MG63 (cell line): ENCODE data around the gene KDM4B. TPM values are rescaled to one million over a fixed set of nuclear protein-coding genes. Genes with fewer than 3 reads are reported as not detected.

ENCODE experiments used
- DNase-seq: peaks from one replicate; pipeline ENCODE4 v3.0.0-alpha.2; 2020
- H3K27me3 ChIP-seq: fragments of 250-450 bp; sonication (Bioruptor Pico); 2 replicates; pipeline ENCODE4 v1.5.1; 2020; ENCODE audit warnings: mild to moderate bottlenecking, moderate library complexity
- H3K36me3 ChIP-seq: fragments of 250-450 bp; sonication (Bioruptor Pico); 2 replicates; pipeline ENCODE4 v1.5.1; 2020; ENCODE audit warnings: mild to moderate bottlenecking, moderate library complexity
- H3K4me3 ChIP-seq: fragments of 250-450 bp; sonication (Bioruptor Pico); 2 replicates; pipeline ENCODE4 v1.5.1; 2020; ENCODE audit warnings: mild to moderate bottlenecking, moderate library complexity
- H3K9me3 ChIP-seq: fragments of 250-450 bp; sonication (Bioruptor Pico); 2 replicates; pipeline ENCODE4 v1.5.1; 2020; ENCODE audit warnings: mild to moderate bottlenecking, moderate library complexity
- total RNA-seq: library from RNA; depleted of rRNA; stranded (reverse); fragments of >200 nt; shearing (Covaris generic); gene quantifications from 2 replicates; pipeline ENCODE4 v1.2.3, GENCODE V29; 2014; ENCODE audit warnings: low replicate concordance

The KDM4B gene
- total RNA-seq, 1 experiment from 2014 or later = 10.3 TPM

GRCh38 chr19:5059213-5059574, 90.3 kb downstream of the KDM4B start:
- H3K4me3 ChIP-seq = no peak overlapping the region

GRCh38 chr19:5059793-5060192, 90.9 kb downstream of the KDM4B start:
- Histone ChIP-seq H3K4me3 (no peak overlapping the region), H3K9me3 (no peaks in the 10 kb centered on the region), H3K27me3 (no peaks in the 10 kb centered on the region), H3K36me3 (no peaks in the 10 kb centered on the region)
- no peak for DNase-seq

More at GRCh38 chr19:5059213-5059574, 90.3 kb downstream of the KDM4B start:
- no peaks in the 10 kb centered on the region for H3K36me3 ChIP-seq
- DNase-seq = no peak
- H3K27me3 ChIP-seq = no peaks in the 10 kb centered on the region
- H3K9me3 ChIP-seq = no peaks in the 10 kb centered on the region

GRCh38 chr19:5062195-5062594, 93.3 kb downstream of the KDM4B start:
- Histone ChIP-seq H3K4me3 (no peak overlapping the region), H3K9me3 (no peaks in the 10 kb centered on the region), H3K27me3 (no peaks in the 10 kb centered on the region), H3K36me3 (no peaks in the 10 kb centered on the region)
- no peak for DNase-seq

GRCh38 chr19:5062799-5063198, 93.9 kb downstream of the KDM4B start:
- no peaks in the 10 kb centered on the region for H3K9me3 ChIP-seq
- H3K27me3 ChIP-seq = no peaks in the 10 kb centered on the region
- H3K36me3 ChIP-seq = no peaks in the 10 kb centered on the region
- no peak for DNase-seq
- H3K4me3 ChIP-seq = no peak overlapping the region

GRCh38 chr19:5063873-5064645, 95.1 kb downstream of the KDM4B start:
- Histone ChIP-seq H3K4me3 (no peak overlapping the region), H3K9me3 (no peaks in the 10 kb centered on the region), H3K27me3 (no peaks in the 10 kb centered on the region), H3K36me3 (no peaks in the 10 kb centered on the region)
- no peak for DNase-seq

GRCh38 chr19:5064896-5065295, 96.0 kb downstream of the KDM4B start:
- DNase-seq = no peak
- no peaks in the 10 kb centered on the region for H3K27me3 ChIP-seq
- H3K4me3 ChIP-seq = no peak overlapping the region
- no peaks in the 10 kb centered on the region for H3K9me3 ChIP-seq
- H3K36me3 ChIP-seq = no peaks in the 10 kb centered on the region

GRCh38 chr19:5065663-5066093, 96.8 kb downstream of the KDM4B start:
- Histone ChIP-seq H3K36me3 (no peaks in the 10 kb centered on the region), H3K27me3 (no peaks in the 10 kb centered on the region), H3K4me3 (no peak overlapping the region), H3K9me3 (no peaks in the 10 kb centered on the region)
- no peak for DNase-seq

GRCh38 chr19:5066768-5067167, 97.9 kb downstream of the KDM4B start:
- Histone ChIP-seq H3K36me3 (no peaks in the 10 kb centered on the region), H3K4me3 (no peak overlapping the region)

GRCh38 chr19:5067678-5068077, 98.8 kb downstream of the KDM4B start:
- Histone ChIP-seq H3K9me3 (no peaks in the 10 kb centered on the region), H3K36me3 (no peaks in the 10 kb centered on the region), H3K4me3 (no peak overlapping the region), H3K27me3 (no peaks in the 10 kb centered on the region)
- no peak for DNase-seq

More at GRCh38 chr19:5066768-5067167, 97.9 kb downstream of the KDM4B start:
- Histone ChIP-seq H3K9me3 (no peaks in the 10 kb centered on the region), H3K27me3 (no peaks in the 10 kb centered on the region)
- DNase-seq = no peak

GRCh38 chr19:5068233-5069072, 99.5 kb downstream of the KDM4B start:
- Histone ChIP-seq H3K9me3 (no peaks in the 10 kb centered on the region), H3K27me3 (no peaks in the 10 kb centered on the region), H3K36me3 (no peaks in the 10 kb centered on the region), H3K4me3 (no peak overlapping the region)
- DNase-seq = no peak

- DNase-seq = no peak
- H3K27me3 ChIP-seq = no peaks in the 10 kb centered on the region
- H3K9me3 ChIP-seq = no peaks in the 10 kb centered on the region
Observed at GRCh38 chr19:5070331-5070730, 101.4 kb downstream of the KDM4B start.

GRCh38 chr19:5070930-5071329, 102.0 kb downstream of the KDM4B start:
- H3K36me3 ChIP-seq = no peaks in the 10 kb centered on the region
- H3K9me3 ChIP-seq = no peaks in the 10 kb centered on the region
- DNase-seq = no peak
- no peaks in the 10 kb centered on the region for H3K27me3 ChIP-seq
- no peak overlapping the region for H3K4me3 ChIP-seq

More at GRCh38 chr19:5070331-5070730, 101.4 kb downstream of the KDM4B start:
- H3K36me3 ChIP-seq = no peaks in the 10 kb centered on the region
- H3K4me3 ChIP-seq = no peak overlapping the region

- Histone ChIP-seq H3K9me3 (no peaks in the 10 kb centered on the region), H3K27me3 (no peaks in the 10 kb centered on the region), H3K4me3 (no peak overlapping the region), H3K36me3 (no peaks in the 10 kb centered on the region)
- DNase-seq = no peak
Observed at GRCh38 chr19:5071579-5071978, 102.7 kb downstream of the KDM4B start.

- H3K27me3 ChIP-seq = no peaks in the 10 kb centered on the region
- H3K9me3 ChIP-seq = no peaks in the 10 kb centered on the region
- no peak for DNase-seq
- H3K36me3 ChIP-seq = no peaks in the 10 kb centered on the region
- H3K4me3 ChIP-seq = no peak overlapping the region
Observed at GRCh38 chr19:5072115-5072514, 103.2 kb downstream of the KDM4B start.

- Histone ChIP-seq H3K4me3 (no peak overlapping the region), H3K9me3 (no peaks in the 10 kb centered on the region), H3K36me3 (no peaks in the 10 kb centered on the region), H3K27me3 (no peaks in the 10 kb centered on the region)
- DNase-seq = no peak
Observed at GRCh38 chr19:5073153-5073844, 104.4 kb downstream of the KDM4B start.

- H3K36me3 ChIP-seq = no peaks in the 10 kb centered on the region
- no peak overlapping the region for H3K4me3 ChIP-seq
- no peaks in the 10 kb centered on the region for H3K27me3 ChIP-seq
- no peak for DNase-seq
- H3K9me3 ChIP-seq = no peaks in the 10 kb centered on the region
Observed at GRCh38 chr19:5074407-5074806, 105.5 kb downstream of the KDM4B start.

GRCh38 chr19:5074830-5075394, 106.0 kb downstream of the KDM4B start:
- H3K9me3 ChIP-seq = no peaks in the 10 kb centered on the region
- no peak overlapping the region for H3K4me3 ChIP-seq
- H3K27me3 ChIP-seq = no peaks in the 10 kb centered on the region
- DNase-seq = no peak
- H3K36me3 ChIP-seq = no peaks in the 10 kb centered on the region
